MM.1S (cell line): ENCODE results near the gene CCL25.
A peak's percentile ranks its signal among the peaks of the same experiment; 100 is the strongest.

Experiments used
- DNase-seq: peaks from one replicate; pipeline ENCODE4 v3.0.0-alpha.2; 2015
- H2AFZ ChIP-seq: fragments of 300-600 bp; sonication (generic); 2 replicates; pipeline ENCODE4 v1.6.0; 2016; ENCODE audit warnings: antibody characterized with exemption, low read length
- H3F3A ChIP-seq: fragments of 300-600 bp; sonication (generic); 2 replicates; pipeline ENCODE4 v1.6.1; 2016; ENCODE audit warnings: mild to moderate bottlenecking, antibody characterized with exemption, low read length, moderate library complexity, mixed read lengths; ENCODE audit not compliant: insufficient read depth
- H3K27ac ChIP-seq: fragments of 300-600 bp; sonication (generic); 2 replicates; pipeline ENCODE4 v1.5.1; 2016; ENCODE audit warnings: mild to moderate bottlenecking, low read length
- H3K27me3 ChIP-seq: fragments of 300-600 bp; sonication (generic); replicated peaks from 2 replicates; pipeline ENCODE4 v1.6.0; 2016; ENCODE audit warnings: low read length; ENCODE audit not compliant: insufficient read depth
- H3K36me3 ChIP-seq: fragments of 300-600 bp; sonication (generic); replicated peaks from 2 replicates; pipeline ENCODE4 v1.6.1; 2016; ENCODE audit warnings: mild to moderate bottlenecking, low read length, mixed read lengths; ENCODE audit not compliant: insufficient read depth
- H3K4me1 ChIP-seq: fragments of 300-600 bp; sonication (generic); 2 replicates; pipeline ENCODE4 v1.6.1; 2016; ENCODE audit warnings: low read length, mixed read lengths
- H3K4me2 ChIP-seq: fragments of 300-600 bp; sonication (generic); 2 replicates; pipeline ENCODE4 v1.6.0; 2016; ENCODE audit warnings: low read depth, low read length
- H3K4me3 ChIP-seq: fragments of 300-600 bp; sonication (generic); 2 replicates; pipeline ENCODE4 v1.5.1; 2016; ENCODE audit warnings: low read length, mixed read lengths
- H3K79me2 ChIP-seq: fragments of 300-600 bp; sonication (generic); 2 replicates; pipeline ENCODE4 v1.6.1; 2016; ENCODE audit warnings: mixed run types, low read length, mixed read lengths
- H3K9ac ChIP-seq: fragments of 300-600 bp; sonication (generic); 2 replicates; pipeline ENCODE4 v1.6.1; 2016; ENCODE audit warnings: low read length, mixed read lengths
- H3K9me2 ChIP-seq: fragments of 300-600 bp; sonication (generic); replicated peaks from 2 replicates; pipeline ENCODE4 v1.6.1; 2016; ENCODE audit warnings: mild to moderate bottlenecking, low read length, mixed read lengths; ENCODE audit not compliant: insufficient read depth
- H3K9me3 ChIP-seq: fragments of 300-600 bp; sonication (generic); replicated peaks from 2 replicates; pipeline ENCODE4 v1.6.1; 2016; ENCODE audit warnings: mild to moderate bottlenecking, low read length, mixed read lengths; ENCODE audit not compliant: insufficient read depth
- H4K20me1 ChIP-seq: fragments of 300-600 bp; sonication (generic); 2 replicates; pipeline ENCODE4 v1.6.1; 2016; ENCODE audit warnings: mild to moderate bottlenecking, low read length, moderate library complexity, mixed read lengths; ENCODE audit not compliant: insufficient read depth
- EZH2 ChIP-seq: fragments of 300-600 bp; sonication (generic); optimal IDR thresholded peaks from 2 replicates; pipeline ENCODE3; 2017; ENCODE audit warnings: low read depth, mild to moderate bottlenecking, antibody characterized with exemption, low read length, mixed read lengths
- EZH2phosphoT487 ChIP-seq: fragments of 300-600 bp; sonication (generic); IDR thresholded peaks from 2 replicates; pipeline ENCODE4 v1.6.1; 2018; ENCODE audit warnings: antibody characterized with exemption, low read length
- TF ChIP-seq, protein P1 (sequence below): fragments of 300-600 bp; sonication (generic); IDR thresholded peaks from 2 replicates; pipeline ENCODE4 v1.5.1; 2016; ENCODE audit warnings: antibody characterized with exemption, low read length, mixed read lengths

CCL25 gene

DNA sequence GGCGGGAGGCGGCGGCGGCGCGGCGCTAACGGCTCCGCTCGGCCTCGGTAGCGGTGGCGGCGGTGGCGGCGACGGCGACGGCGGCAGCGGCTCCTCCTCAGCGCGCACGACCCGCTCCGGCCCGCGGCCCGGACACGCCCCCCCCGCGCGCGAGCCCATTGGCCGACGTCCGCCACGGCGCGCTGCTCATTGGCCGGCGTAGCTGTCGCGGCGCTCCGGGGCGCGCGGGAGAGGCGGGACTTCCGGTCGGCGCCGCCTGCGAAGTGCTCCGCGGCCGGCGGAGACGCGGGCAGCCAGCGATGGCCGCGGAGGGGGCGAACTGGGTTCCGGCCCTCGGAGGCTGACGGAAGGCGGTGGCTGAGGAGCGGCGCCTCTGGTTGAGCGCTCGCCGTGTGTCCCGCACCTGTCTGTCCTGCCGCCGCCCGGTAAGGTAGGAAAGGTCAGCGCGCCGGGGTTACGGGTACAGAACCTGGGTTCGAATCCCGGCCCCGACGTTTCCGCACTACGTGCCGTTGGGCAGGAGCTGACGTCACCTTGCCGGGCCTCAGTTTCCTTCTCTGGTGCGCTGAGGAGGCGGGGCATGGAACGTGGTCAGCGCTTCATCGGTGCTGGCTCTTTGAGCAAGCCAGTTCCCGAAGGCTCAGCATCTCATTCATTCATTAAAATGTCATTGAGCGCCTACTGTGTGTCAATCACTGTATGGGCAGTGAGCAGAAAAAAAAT, 46.9 kb upstream of the CCL25 start, which contains the start of gene ELAVL1:
Gene ELAVL1 (minus strand): TSS at position 108 of the 723 bp plus-strand sequence. CDS start 13,826 bp downstream, outside the sequence.
- peak within 1 kb of the TSS; percentile 94 for H2AFZ ChIP-seq
- peak; percentile 96 for DNase-seq
- H3K27me3 ChIP-seq, result no peaks in the 10 kb centered on the region
- peak within 1 kb of the TSS; percentile 78 for H3K9ac ChIP-seq
- TF ChIP-seq EZH2, result no peak
- TF ChIP-seq, protein P1, sequence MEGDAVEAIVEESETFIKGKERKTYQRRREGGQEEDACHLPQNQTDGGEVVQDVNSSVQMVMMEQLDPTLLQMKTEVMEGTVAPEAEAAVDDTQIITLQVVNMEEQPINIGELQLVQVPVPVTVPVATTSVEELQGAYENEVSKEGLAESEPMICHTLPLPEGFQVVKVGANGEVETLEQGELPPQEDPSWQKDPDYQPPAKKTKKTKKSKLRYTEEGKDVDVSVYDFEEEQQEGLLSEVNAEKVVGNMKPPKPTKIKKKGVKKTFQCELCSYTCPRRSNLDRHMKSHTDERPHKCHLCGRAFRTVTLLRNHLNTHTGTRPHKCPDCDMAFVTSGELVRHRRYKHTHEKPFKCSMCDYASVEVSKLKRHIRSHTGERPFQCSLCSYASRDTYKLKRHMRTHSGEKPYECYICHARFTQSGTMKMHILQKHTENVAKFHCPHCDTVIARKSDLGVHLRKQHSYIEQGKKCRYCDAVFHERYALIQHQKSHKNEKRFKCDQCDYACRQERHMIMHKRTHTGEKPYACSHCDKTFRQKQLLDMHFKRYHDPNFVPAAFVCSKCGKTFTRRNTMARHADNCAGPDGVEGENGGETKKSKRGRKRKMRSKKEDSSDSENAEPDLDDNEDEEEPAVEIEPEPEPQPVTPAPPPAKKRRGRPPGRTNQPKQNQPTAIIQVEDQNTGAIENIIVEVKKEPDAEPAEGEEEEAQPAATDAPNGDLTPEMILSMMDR, result peak; percentile 9; the same call in 1 of the 2 replicates
- peaks cover 37% of the 10 kb centered on the region for H4K20me1 ChIP-seq
- peaks cover 49% of the 10 kb centered on the region for H3K79me2 ChIP-seq
- no peaks in the 10 kb centered on the region for H3K9me2 ChIP-seq
- peak within 1 kb of the TSS; percentile 94 for H3K4me3 ChIP-seq
- peaks cover 19% of the 10 kb centered on the region for H3K4me1 ChIP-seq
- peak within 1 kb of the TSS; percentile 55; the same call in 1 of the 2 replicates for H3K27ac ChIP-seq
- no peaks in the 10 kb centered on the region for H3K9me3 ChIP-seq
- H3F3A ChIP-seq, result 0 out of 2 replicates have a peak, but pooled peaks cover 7% of the 10 kb centered on the region
- H3K4me2 ChIP-seq, result peak within 1 kb of the TSS; percentile 98
- H3K36me3 ChIP-seq, result no peaks in the 10 kb centered on the region

- Histone ChIP-seq H3K9me3 (no peaks in the 10 kb centered on the region), H3K79me2 (no peaks in the 10 kb centered on the region), H3K4me2 (no peak overlapping the region), H3K9me2 (no peaks in the 10 kb centered on the region), H3K9ac (no peak overlapping the region), H3F3A (no peaks in the 10 kb centered on the region), H3K27me3 (peaks cover 25% of the 10 kb centered on the region), H3K36me3 (no peaks in the 10 kb centered on the region), H3K27ac (no peak overlapping the region), H2AFZ (no peak overlapping the region), H3K4me1 (peaks cover 3% of the 10 kb centered on the region; the same call in 1 of the 2 replicates), H4K20me1 (no peaks in the 10 kb centered on the region), H3K4me3 (no peak overlapping the region)
- no peak for TF ChIP-seq EZH2phosphoT487
- TF ChIP-seq, protein P1, result peak; percentile 62
- TF ChIP-seq EZH2, result no peak
- DNase-seq, result peak; percentile 42
Observed at GRCh38 chr19:8017808-8018207, 34.8 kb upstream of the CCL25 start.

- H3K36me3 ChIP-seq, result no peaks in the 10 kb centered on the region
- no peak overlapping the region for H3K4me3 ChIP-seq
- no peaks in the 10 kb centered on the region for H3K9me2 ChIP-seq
- no peak overlapping the region for H3K27ac ChIP-seq
- peaks cover 49% of the 10 kb centered on the region for H3K27me3 ChIP-seq
- H3K79me2 ChIP-seq, result no peaks in the 10 kb centered on the region
- TF ChIP-seq, protein P1, result no peak
- TF ChIP-seq EZH2 (no peak), EZH2phosphoT487 (no peak)
- H4K20me1 ChIP-seq, result no peaks in the 10 kb centered on the region
- no peaks in the 10 kb centered on the region for H3F3A ChIP-seq
- H2AFZ ChIP-seq, result no peak overlapping the region
- H3K4me1 ChIP-seq, result peaks cover 3% of the 10 kb centered on the region; the same call in 1 of the 2 replicates
- H3K4me2 ChIP-seq, result no peak overlapping the region
- H3K9me3 ChIP-seq, result no peaks in the 10 kb centered on the region
- DNase-seq, result no peak
- H3K9ac ChIP-seq, result no peak overlapping the region
Observed at GRCh38 chr19:8020681-8021080, 31.9 kb upstream of the CCL25 start.
